Body of pancreas (tissue), 4 donors: Measurements from ENCODE around the gene CYS1. TPM values are rescaled to one million over a fixed set of nuclear protein-coding genes. Genes with fewer than 3 reads are reported as not detected.
"Not testable (repeated sequence)": the region's sequence is repeated elsewhere in the genome, so short reads cannot be mapped to it uniquely, and the experiment has no call there.

Experiments used
- ATAC-seq: fragments of 150-250 bp; one replicate; pipeline ENCODE4 v1.9.1; 2016
- DNase-seq, 4 donors: peaks; one replicate each; pipeline ENCODE4 v3.0.0-alpha.2; 2019
- H3K27ac ChIP-seq, 4 donors: fragments of 200-600 bp; sonication (generic); 1 replicate in 3 of 4; 2 replicates in 1 of 4; pipeline versions ENCODE4 v1.5.1 to v1.6.1; 2016 to 2019; ENCODE audit warnings: mild to moderate bottlenecking in 1 of 4, mixed read lengths in 1 of 4, moderate library complexity in 1 of 4
- H3K27me3 ChIP-seq, 2 donors: fragments of 200-600 bp; sonication (generic); one replicate each; pipeline ENCODE4 v1.6.0; 2016; ENCODE audit warnings: mild to moderate bottlenecking in 1 of 2
- H3K36me3 ChIP-seq, 2 donors: fragments of 200-600 bp; sonication (generic); replicated peaks in 1 of 2; 2 replicates each; pipeline ENCODE4 v1.5.1; 2016; ENCODE audit warnings: low read depth in 2 of 2; ENCODE audit not compliant: insufficient read depth in 1 of 2
- H3K4me1 ChIP-seq: fragments of 200-600 bp; sonication (generic); one replicate; pipeline ENCODE4 v1.6.0; 2016
- H3K4me3 ChIP-seq, 2 donors: fragments of 200-600 bp; sonication (generic); 1 replicate in 1 of 2; 2 replicates in 1 of 2; pipeline ENCODE4 v1.5.1; 2016 to 2019
- H3K9me3 ChIP-seq, 3 donors: fragments of 200-600 bp; sonication (generic); 1 replicate in 2 of 3; 2 replicates in 1 of 3; pipeline ENCODE4 v1.5.1; 2016
- POLR2A ChIP-seq, 3 donors: fragments of 450-650 bp; IDR thresholded peaks; one replicate each; pipeline ENCODE4 v1.6.1; 2016; ENCODE audit warnings: antibody characterized with exemption in 3 of 3, mild to moderate bottlenecking in 2 of 3
- WGBS, 2 donors: methylation state at CpG; one replicate each; pipeline ENCODE4 v1.1.5; 2017; 5-methylcytosine and 5-hydroxymethylcytosine counted together
- intact Hi-C: fragments of 100-400 bp; cut with DNase I; formaldehyde crosslinking; loops from one replicate; pipeline ENCODE4 v1.15.1; 2023
- total RNA-seq, 2 donors: library from RNA; depleted of rRNA; stranded (reverse); fragments of >200 nt; gene quantifications; one replicate each; pipeline ENCODE4 v1.1.0, GENCODE V29; 2016
- TF ChIP-seq, protein P1 (sequence below), 7 experiments: fragments of 450-650 bp in 4 of 7; fragments of 200-600 bp in 3 of 7; sonication (generic) in 3 of 7; IDR thresholded peaks; one replicate each; pipeline ENCODE4 v1.5.1; 2016 to 2019; ENCODE audit warnings: antibody characterized with exemption in 7 of 7

Gene CYS1
- total RNA-seq, 2 donors from 2014 or later, result 30.4 to 36.6 TPM

DNA sequence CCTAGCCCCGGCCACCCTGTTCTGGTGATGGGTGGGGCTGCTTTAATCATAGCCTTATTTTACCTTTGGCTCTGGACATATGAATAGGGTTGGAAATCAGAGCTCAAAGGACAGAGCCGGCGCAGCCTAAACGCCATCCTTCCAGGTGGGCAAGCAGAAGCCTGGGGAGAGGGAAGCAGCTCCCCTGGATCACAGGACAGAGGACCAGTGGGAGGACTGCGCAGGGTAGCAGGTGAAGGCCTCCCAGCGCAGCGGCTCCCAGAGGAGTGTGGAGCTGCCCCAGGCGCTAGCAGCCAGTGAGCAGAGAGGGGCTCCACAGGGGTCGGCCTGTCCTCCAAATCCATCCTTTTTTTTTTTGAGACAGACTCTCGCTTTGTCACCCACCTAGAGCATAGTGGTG, 16.4 kb upstream of the CYS1 start:
- 94 to 95% methylated on average over 10 of the region's 10 CpGs for WGBS, 2 donors
- Histone ChIP-seq H3K36me3 (no peaks in the 10 kb centered on the region), H3K27ac (no peak overlapping the region), H3K4me3 (no peak overlapping the region), H3K4me1 (peaks cover 8% of the 10 kb centered on the region), H3K9me3 (no peaks in the 10 kb centered on the region), H3K27me3 (no peaks in the 10 kb centered on the region)
- no peak for TF ChIP-seq POLR2A (IDR thresholded peaks at IDR 0.05)
- TF ChIP-seq, protein P1, sequence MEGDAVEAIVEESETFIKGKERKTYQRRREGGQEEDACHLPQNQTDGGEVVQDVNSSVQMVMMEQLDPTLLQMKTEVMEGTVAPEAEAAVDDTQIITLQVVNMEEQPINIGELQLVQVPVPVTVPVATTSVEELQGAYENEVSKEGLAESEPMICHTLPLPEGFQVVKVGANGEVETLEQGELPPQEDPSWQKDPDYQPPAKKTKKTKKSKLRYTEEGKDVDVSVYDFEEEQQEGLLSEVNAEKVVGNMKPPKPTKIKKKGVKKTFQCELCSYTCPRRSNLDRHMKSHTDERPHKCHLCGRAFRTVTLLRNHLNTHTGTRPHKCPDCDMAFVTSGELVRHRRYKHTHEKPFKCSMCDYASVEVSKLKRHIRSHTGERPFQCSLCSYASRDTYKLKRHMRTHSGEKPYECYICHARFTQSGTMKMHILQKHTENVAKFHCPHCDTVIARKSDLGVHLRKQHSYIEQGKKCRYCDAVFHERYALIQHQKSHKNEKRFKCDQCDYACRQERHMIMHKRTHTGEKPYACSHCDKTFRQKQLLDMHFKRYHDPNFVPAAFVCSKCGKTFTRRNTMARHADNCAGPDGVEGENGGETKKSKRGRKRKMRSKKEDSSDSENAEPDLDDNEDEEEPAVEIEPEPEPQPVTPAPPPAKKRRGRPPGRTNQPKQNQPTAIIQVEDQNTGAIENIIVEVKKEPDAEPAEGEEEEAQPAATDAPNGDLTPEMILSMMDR (IDR thresholded peaks at IDR 0.05), result no peak
- DNase-seq, result no peak
- ATAC-seq, result no peak
- intact Hi-C loops, result loop anchor here (10.0 kb wide), 1 partner anchor 282 kb away; no protein-coding TSS in a partner anchor

DNA sequence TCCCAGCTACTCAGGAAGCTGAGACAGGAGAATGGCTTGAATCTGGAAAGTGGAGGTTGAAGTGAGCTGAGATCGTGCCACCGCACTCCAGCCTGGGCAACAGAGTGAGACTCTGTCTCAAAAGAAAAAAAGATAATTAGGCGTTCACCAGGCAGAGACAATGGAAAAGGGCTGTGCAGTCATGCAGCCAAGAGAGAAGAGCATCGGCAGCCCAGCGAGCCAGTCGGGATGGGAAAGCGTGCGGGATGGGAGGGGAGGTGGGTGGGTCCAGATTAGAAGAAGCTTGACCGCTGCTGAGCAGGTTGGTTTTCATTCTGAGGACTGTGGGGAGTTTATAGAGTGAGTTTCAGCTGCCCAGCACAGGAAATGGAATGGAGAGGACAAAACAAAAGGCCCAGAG, 15.0 kb upstream of the CYS1 start:
- H3K36me3 ChIP-seq, result no peaks in the 10 kb centered on the region
- peaks cover 21% of the 10 kb centered on the region for H3K4me1 ChIP-seq
- no peak for DNase-seq
- H3K4me3 ChIP-seq, result no peak overlapping the region
- intact Hi-C loops, result loop anchor here (10.0 kb wide), 1 partner anchor 280 kb away; no protein-coding TSS in a partner anchor
- 79 to 93% methylated on average over 9 of the region's 9 CpGs for WGBS, 2 donors
- H3K27ac ChIP-seq, result no peak overlapping the region
- ATAC-seq, result no peak
- no peak for TF ChIP-seq POLR2A (IDR thresholded peaks at IDR 0.05)
- TF ChIP-seq, protein P1 (IDR thresholded peaks at IDR 0.05), result no peak
- no peaks in the 10 kb centered on the region for H3K9me3 ChIP-seq
- H3K27me3 ChIP-seq, result no peaks in the 10 kb centered on the region

DNA sequence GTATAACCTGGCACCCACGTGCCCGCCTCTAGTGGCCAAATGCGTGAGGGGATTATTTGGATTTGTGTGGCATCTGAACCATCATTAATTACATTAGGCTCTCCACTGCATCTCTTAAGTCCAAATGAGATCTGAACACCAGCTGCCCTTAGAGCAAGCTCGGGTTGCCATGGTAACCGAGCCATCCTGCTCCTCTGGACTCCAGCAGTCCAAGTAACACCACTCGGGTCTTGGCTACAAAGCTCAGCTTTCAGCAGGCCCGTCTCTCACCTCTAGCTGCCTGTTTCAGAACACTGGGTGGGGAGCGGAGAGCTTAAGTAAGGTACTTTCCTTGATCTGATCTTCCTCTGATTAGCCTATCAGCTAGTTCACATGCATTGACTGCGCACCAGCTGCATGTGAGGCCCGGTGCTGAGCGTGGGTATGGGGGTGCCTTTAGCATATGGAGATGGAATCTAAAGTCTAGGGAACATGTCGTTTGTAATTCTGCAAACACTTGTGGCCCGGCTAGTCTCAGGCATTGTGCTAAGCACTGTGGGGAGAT, 14.1 kb upstream of the CYS1 start:
- H3K4me3 ChIP-seq, result no peak overlapping the region
- H3K9me3 ChIP-seq, result no peaks in the 10 kb centered on the region
- no peak overlapping the region for H3K27ac ChIP-seq
- H3K27me3 ChIP-seq, result no peaks in the 10 kb centered on the region
- TF ChIP-seq, protein P1 (IDR thresholded peaks at IDR 0.05), result no peak
- no peak for TF ChIP-seq POLR2A (IDR thresholded peaks at IDR 0.05)
- WGBS, 2 donors, result 81 to 84% methylated on average over 12 to 13 of the region's 13 CpGs
- peaks cover 23% of the 10 kb centered on the region for H3K4me1 ChIP-seq
- intact Hi-C loops, result loop anchor here (10.0 kb wide), 1 partner anchor 280 kb away; no protein-coding TSS in a partner anchor
- ATAC-seq (no peak), DNase-seq (no peak)
- H3K36me3 ChIP-seq, result no peaks in the 10 kb centered on the region

DNA sequence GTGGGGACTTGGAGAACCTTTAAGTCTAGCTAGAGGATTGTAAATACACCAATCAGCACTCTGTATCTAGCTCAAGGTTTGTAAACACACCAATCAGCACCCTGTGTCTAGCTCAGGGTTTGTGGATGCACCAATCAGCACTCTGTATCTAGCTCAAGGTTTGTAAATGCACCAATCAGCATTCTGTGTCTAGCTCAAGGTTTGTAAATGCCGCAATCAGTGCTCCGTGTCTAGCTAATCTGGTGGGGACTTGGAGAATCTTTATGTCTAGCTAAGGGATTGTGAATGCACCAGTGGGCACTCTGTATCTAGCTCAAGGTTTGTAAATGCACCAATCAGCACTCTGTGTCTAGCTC, 11.7 kb upstream of the CYS1 start:
- not testable (repeated sequence) for H3K36me3 ChIP-seq, H3K9me3 ChIP-seq, H3K27me3 ChIP-seq, DNase-seq, ATAC-seq, H3K4me3 ChIP-seq
- WGBS, 2 donors, result 96% methylated on average over 2 of the region's 2 CpGs; no CpG with 5 or more reads in 1 of the 2 donors
- peak overlapping the region in 1 of 4 donors; percentile 89 for H3K27ac ChIP-seq
- intact Hi-C loops, result loop anchor here (10.0 kb wide), 1 partner anchor 277 kb away; no protein-coding TSS in a partner anchor
- peaks cover 37% of the 10 kb centered on the region for H3K4me1 ChIP-seq

DNA sequence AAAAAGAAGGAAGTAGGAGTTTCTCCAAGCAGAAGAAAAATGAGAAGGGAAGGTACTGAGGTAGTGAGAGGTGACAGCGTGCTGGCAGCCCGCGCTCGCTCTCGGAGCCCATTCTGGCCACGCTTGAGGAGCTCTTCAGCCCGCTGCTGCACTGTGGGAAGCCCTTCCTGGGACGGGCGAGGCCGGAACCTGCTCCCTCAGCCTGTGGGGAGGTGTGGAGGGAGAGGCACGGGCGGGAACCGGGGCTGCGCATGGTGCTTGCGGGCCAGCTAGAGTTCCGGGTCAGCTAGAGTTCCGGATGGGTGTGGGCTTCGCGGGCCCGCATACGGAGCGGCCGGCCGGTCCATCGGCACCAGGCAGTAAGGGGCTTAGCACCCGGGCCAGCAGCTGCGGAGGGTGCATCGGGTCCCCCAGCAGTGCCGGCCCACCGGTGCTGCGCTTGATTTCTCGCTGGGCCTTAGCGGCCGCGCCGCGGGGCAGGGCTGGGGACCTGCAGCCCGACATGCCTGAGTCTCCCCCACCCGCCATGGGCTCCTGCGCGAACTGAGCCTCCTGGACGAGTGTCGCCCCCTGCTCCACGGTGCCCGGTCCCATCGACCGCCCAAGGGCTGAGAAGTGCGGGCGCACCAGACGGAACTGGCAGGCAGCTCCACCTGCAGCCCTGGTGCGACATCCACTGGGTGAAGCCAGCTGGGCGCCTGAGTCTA, 11.1 kb upstream of the CYS1 start:
- no peak for ATAC-seq
- 65 to 72% methylated on average over 12 to 36 of the region's 52 CpGs for WGBS, 2 donors
- Histone ChIP-seq H3K27ac (peak overlapping the region in 3 of 4 donors; percentile 4 to 89 (median 47)), H3K4me1 (peaks cover 41% of the 10 kb centered on the region), H3K27me3 (no peaks in the 10 kb centered on the region), H3K4me3 (no peak overlapping the region), H3K9me3 (no peaks in the 10 kb centered on the region), H3K36me3 (no peaks in the 10 kb centered on the region)
- DNase-seq, result no peak
- TF ChIP-seq, protein P1 (IDR thresholded peaks at IDR 0.05), result no peak
- no peak for TF ChIP-seq POLR2A (IDR thresholded peaks at IDR 0.05)
- intact Hi-C loops, result loop anchor here (10.0 kb wide), 1 partner anchor 277 kb away; no protein-coding TSS in a partner anchor
